Right atrium auricular region (tissue), 2 donors: ENCODE data around the gene PPP1R1C. TPM values are rescaled to one million over a fixed set of nuclear protein-coding genes. Genes with fewer than 3 reads are reported as not detected.

ENCODE experiments used
- DNase-seq: peaks from one replicate; pipeline ENCODE4 v3.0.0-alpha.2; 2019; ENCODE audit warnings: low spot score
- H3K27ac ChIP-seq, 2 donors: fragments of 200-600 bp; sonication (generic); 1 replicate in 1 of 2; 2 replicates in 1 of 2; pipeline ENCODE4 v1.5.1; 2016 to 2019
- H3K27me3 ChIP-seq, 2 donors: fragments of 200-600 bp; sonication (generic); one replicate each; pipeline versions ENCODE4 v1.5.1 to v1.6.0; 2017 to 2019
- H3K36me3 ChIP-seq: fragments of 200-600 bp; sonication (generic); one replicate; pipeline ENCODE4 v1.5.1; 2016
- H3K4me1 ChIP-seq, 2 donors: fragments of 200-600 bp; sonication (generic); one replicate each; pipeline versions ENCODE4 v1.5.1 to v1.6.0; 2017 to 2019
- H3K4me3 ChIP-seq, 2 donors: fragments of 200-600 bp; sonication (generic); 1 replicate in 1 of 2; 2 replicates in 1 of 2; pipeline ENCODE4 v1.5.1; 2017 to 2019; ENCODE audit warnings: mild to moderate bottlenecking in 1 of 2, moderate library complexity in 1 of 2
- H3K9me3 ChIP-seq, 2 donors: fragments of 200-600 bp; sonication (generic); one replicate each; pipeline ENCODE4 v1.5.1; 2019
- CTCF ChIP-seq, 2 donors: fragments of 200-600 bp; sonication (generic); IDR thresholded peaks; one replicate each; pipeline ENCODE4 v1.5.1; 2019; ENCODE audit warnings: antibody characterized with exemption in 2 of 2
- total RNA-seq, 2 donors: library from RNA; depleted of rRNA; stranded (reverse); fragments of >200 nt; gene quantifications; one replicate each; pipeline ENCODE4 v1.1.0, GENCODE V29; 2016

The PPP1R1C gene
- total RNA-seq, 2 donors from 2014 or later, result 5.4 to 14.5 TPM

GRCh38 chr2:182050333-182051135 lies 64.9 kb downstream of the PPP1R1C start:
- Histone ChIP-seq H3K27ac (no peak overlapping the region), H3K4me3 (no peak overlapping the region)

GRCh38 chr2:182055993-182056392 lies 70.3 kb downstream of the PPP1R1C start:
- peak overlapping the region in 1 of 2 donors; percentile 26 for H3K27ac ChIP-seq
- no peak overlapping the region for H3K4me3 ChIP-seq

More at GRCh38 chr2:182050333-182051135, 64.9 kb downstream of the PPP1R1C start:
- Histone ChIP-seq H3K36me3 (no peaks in the 10 kb centered on the region), H3K9me3 (no peaks in the 10 kb centered on the region), H3K4me1 (peaks cover 0 to 20% of the 10 kb centered on the region in 2 donors), H3K27me3 (no peaks in the 10 kb centered on the region)
- no peak for DNase-seq
- TF ChIP-seq CTCF (IDR thresholded peaks at IDR 0.05), result no peak

GRCh38 chr2:182057002-182057401 lies 71.3 kb downstream of the PPP1R1C start:
- Histone ChIP-seq H3K27me3 (no peaks in the 10 kb centered on the region), H3K9me3 (no peaks in the 10 kb centered on the region), H3K4me1 (no peaks in the 10 kb centered on the region), H3K4me3 (no peak overlapping the region), H3K27ac (no peak overlapping the region), H3K36me3 (no peaks in the 10 kb centered on the region)
- DNase-seq, result no peak
- TF ChIP-seq CTCF (IDR thresholded peaks at IDR 0.05), result no peak

More at GRCh38 chr2:182055993-182056392, 70.3 kb downstream of the PPP1R1C start:
- H3K36me3 ChIP-seq, result no peaks in the 10 kb centered on the region
- H3K27me3 ChIP-seq, result no peaks in the 10 kb centered on the region
- H3K9me3 ChIP-seq, result no peaks in the 10 kb centered on the region
- peaks cover 0 to 3% of the 10 kb centered on the region in 2 donors for H3K4me1 ChIP-seq
- DNase-seq, result no peak
- no peak for TF ChIP-seq CTCF (IDR thresholded peaks at IDR 0.05)

- Histone ChIP-seq H3K9me3 (no peaks in the 10 kb centered on the region), H3K4me3 (no peak overlapping the region), H3K27me3 (no peaks in the 10 kb centered on the region), H3K27ac (no peak overlapping the region), H3K4me1 (no peaks in the 10 kb centered on the region), H3K36me3 (no peaks in the 10 kb centered on the region)
- no peak for TF ChIP-seq CTCF (IDR thresholded peaks at IDR 0.05)
- DNase-seq, result no peak
Measured at GRCh38 chr2:182058056-182058455, 72.4 kb downstream of the PPP1R1C start.

- Histone ChIP-seq H3K27me3 (no peaks in the 10 kb centered on the region), H3K4me3 (no peak overlapping the region), H3K9me3 (no peaks in the 10 kb centered on the region), H3K36me3 (no peaks in the 10 kb centered on the region), H3K27ac (no peak overlapping the region), H3K4me1 (peaks cover 0 to 13% of the 10 kb centered on the region in 2 donors)
- TF ChIP-seq CTCF (IDR thresholded peaks at IDR 0.05), result no peak
- no peak for DNase-seq
Measured at GRCh38 chr2:182061739-182062138, 76.1 kb downstream of the PPP1R1C start.
